ENCODE results near the gene ZNF385D.
A peak's percentile ranks its signal among the peaks of the same experiment; 100 is the strongest.

DNA sequence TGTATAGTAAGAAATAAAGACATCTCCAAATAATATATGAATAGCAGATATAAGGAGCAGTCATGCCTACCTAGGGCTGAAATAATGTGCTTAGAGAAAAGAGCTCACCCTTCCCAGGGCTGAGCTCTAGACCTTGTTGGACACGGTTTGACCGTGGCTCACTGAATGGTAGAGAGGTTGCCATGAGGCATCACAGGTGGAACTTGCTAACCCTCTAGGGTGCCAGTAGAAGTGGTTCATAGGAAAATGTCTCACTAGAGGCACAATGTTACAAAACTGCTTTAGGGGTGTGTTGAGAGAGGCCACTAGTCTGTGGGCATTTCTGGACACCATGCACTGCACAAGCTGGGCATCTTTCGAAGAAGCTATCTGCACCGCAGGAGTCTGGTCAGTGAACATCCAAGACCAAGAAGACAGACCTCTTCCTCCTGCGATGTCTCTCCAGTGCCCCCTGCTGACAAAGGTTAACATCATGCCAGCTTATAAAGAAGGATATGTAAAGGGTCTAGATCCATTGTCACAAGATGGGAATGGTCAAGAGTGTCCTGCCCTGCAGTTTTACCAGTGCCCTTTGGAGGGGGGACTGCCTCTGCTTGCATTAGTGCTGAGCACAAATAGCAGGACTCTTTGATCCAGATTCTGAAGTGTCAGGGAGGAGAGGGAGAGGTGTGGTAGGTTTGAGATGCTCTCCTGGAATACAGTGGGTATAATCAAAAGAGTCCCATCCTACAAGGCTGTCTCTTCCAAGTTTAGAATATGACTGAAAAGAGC, 266.8 kb downstream of the ZNF385D start:
- TF ChIP-seq, protein P1, sequence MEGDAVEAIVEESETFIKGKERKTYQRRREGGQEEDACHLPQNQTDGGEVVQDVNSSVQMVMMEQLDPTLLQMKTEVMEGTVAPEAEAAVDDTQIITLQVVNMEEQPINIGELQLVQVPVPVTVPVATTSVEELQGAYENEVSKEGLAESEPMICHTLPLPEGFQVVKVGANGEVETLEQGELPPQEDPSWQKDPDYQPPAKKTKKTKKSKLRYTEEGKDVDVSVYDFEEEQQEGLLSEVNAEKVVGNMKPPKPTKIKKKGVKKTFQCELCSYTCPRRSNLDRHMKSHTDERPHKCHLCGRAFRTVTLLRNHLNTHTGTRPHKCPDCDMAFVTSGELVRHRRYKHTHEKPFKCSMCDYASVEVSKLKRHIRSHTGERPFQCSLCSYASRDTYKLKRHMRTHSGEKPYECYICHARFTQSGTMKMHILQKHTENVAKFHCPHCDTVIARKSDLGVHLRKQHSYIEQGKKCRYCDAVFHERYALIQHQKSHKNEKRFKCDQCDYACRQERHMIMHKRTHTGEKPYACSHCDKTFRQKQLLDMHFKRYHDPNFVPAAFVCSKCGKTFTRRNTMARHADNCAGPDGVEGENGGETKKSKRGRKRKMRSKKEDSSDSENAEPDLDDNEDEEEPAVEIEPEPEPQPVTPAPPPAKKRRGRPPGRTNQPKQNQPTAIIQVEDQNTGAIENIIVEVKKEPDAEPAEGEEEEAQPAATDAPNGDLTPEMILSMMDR (IDR thresholded peaks at IDR 0.05; ENCODE audit: borderline replicate concordance, extremely low read depth, low read length, poor library complexity, severe bottlenecking) = peak; percentile 54
- TF ChIP-seq EZH2 (IDR thresholded peaks at IDR 0.05; ENCODE audit: borderline replicate concordance, low read depth, low read length, severe bottlenecking) = no peak
